Large intestine (tissue), 3 donors: Measurements from ENCODE around the gene SLC26A6. TPM values are rescaled to one million over a fixed set of nuclear protein-coding genes. Genes with fewer than 3 reads are reported as not detected.

Experiments
- DNase-seq, 2 donors: peaks; one replicate each; pipeline versions ENCODE4 v3.0.0 to v3.0.0-alpha.2; 2013
- H3K27ac ChIP-seq: one replicate; pipeline ENCODE4 v1.5.1; 2013; ENCODE audit warnings: low read length
- H3K27me3 ChIP-seq: 2 replicates; pipeline ENCODE4 v1.6.1; 2013; ENCODE audit warnings: low read length; ENCODE audit not compliant: control insufficient read depth, insufficient read depth
- H3K36me3 ChIP-seq: 2 replicates; pipeline ENCODE4 v1.6.1; 2013; ENCODE audit warnings: low read length; ENCODE audit not compliant: control insufficient read depth, insufficient read depth
- H3K4me1 ChIP-seq: one replicate; pipeline ENCODE4 v1.6.1; 2013; ENCODE audit warnings: low read length; ENCODE audit not compliant: control insufficient read depth, insufficient read depth
- H3K4me3 ChIP-seq: one replicate; pipeline ENCODE4 v1.5.1; 2013; ENCODE audit warnings: low read length
- H3K9me3 ChIP-seq: one replicate; pipeline ENCODE4 v1.6.1; 2013; ENCODE audit warnings: mild to moderate bottlenecking, low read depth, low read length, moderate library complexity; ENCODE audit not compliant: control insufficient read depth
- WGBS: methylation state at CpG from one replicate; pipeline ENCODE4 v1.1.5; 2013; ENCODE audit warnings: low lambda C conversion rate; ENCODE audit not compliant: insufficient coverage; 5-methylcytosine and 5-hydroxymethylcytosine counted together
- polyA plus RNA-seq: library from polyadenylated mRNA; unstranded; fragments of 120-200 nt; gene quantifications from one replicate; pipeline ENCODE4 v1.2.1, GENCODE V29; 2013

The SLC26A6 gene
- polyA plus RNA-seq, 1 donor: 41.2 TPM

DNA sequence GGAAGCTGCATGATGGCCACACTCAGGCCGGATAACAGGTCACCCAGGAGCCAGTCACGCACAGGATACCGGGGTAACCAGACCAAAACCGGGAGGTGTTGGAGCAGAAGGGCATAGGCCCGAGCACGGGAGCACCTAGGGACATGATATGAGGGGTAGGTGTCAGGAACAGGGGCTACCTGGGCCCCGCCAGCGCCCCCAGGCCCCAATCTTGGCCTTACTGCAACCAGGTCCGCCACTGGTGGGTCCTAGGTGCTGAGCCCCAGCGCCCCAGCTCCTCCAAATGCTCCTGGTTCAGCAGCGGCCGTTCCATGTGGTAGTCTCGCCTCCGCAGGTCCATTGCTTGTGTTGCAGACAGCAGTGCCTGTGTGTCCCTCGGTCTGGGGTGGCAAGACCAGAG, 2.0 kb downstream of the SLC26A6 start:
- H3K9me3 ChIP-seq: no peaks in the 10 kb centered on the region
- H3K27me3 ChIP-seq: no peaks in the 10 kb centered on the region
- WGBS: no CpG with 5 or more reads among the region's 15 CpGs
- peaks cover 48% of the 10 kb centered on the region for H3K36me3 ChIP-seq
- H3K27ac ChIP-seq: no peak overlapping the region
- DNase-seq: no peak
- H3K4me3 ChIP-seq: no peak overlapping the region
- H3K4me1 ChIP-seq: peaks cover 17% of the 10 kb centered on the region

DNA sequence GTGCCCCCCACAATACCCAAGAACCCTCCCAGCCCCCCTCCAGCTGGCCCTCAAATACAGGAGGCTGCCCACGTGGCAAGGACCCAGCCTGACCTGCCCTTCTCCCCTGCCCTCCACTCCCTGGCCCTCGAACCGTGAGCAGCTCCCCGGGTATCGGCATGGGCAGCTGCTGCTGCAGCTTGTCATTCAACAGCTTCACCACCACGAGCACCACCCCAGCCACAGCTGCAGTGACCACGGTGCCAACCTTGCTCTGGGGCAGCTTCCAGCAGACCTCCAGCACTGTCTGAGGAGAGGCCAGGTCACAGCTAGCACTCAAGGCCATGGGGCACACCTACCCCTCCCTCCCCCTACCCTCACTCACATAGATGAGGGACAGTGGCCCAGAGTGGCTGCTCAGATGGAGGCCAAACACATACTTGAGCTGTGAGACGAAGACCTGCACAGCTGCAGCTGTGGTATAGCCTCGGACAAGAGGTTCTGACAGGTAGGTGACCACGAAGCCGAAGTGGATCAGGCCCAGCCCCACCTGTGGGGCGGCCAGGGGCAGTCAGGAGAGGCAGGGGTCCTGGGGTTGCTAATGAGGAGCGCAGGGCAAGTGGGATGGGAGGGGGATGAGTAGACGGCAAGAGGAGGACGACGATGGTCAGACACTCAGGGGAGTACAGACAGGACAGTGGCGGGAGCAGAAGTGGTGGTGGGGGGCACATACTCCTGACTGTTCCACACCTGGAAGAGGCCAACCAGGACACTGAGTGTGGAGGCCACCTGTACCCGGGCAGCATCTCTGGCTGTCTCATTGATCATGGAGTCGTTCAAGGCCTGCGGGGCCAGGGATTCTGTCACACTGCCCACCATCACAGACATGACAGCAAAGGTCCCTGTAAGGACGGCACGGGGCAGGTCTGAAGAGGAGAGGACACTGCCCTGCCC, 3.5 kb downstream of the SLC26A6 start:
- no CpG with 5 or more reads among the region's 22 CpGs for WGBS
- Histone ChIP-seq H3K27ac (no peak overlapping the region), H3K9me3 (no peaks in the 10 kb centered on the region), H3K36me3 (peaks cover 62% of the 10 kb centered on the region), H3K27me3 (no peaks in the 10 kb centered on the region), H3K4me3 (no peak overlapping the region), H3K4me1 (peaks cover 17% of the 10 kb centered on the region)
- DNase-seq: no peak

- Histone ChIP-seq H3K9me3 (no peaks in the 10 kb centered on the region), H3K4me3 (no peak overlapping the region), H3K36me3 (peaks cover 71% of the 10 kb centered on the region), H3K27ac (no peak overlapping the region), H3K27me3 (no peaks in the 10 kb centered on the region), H3K4me1 (peaks cover 9% of the 10 kb centered on the region)
- no CpG with 5 or more reads among the region's 12 CpGs for WGBS
- DNase-seq: no peak
These were observed 4.4 kb downstream of the SLC26A6 start for GRCh38 chr3:48630833-48631232.

GRCh38 chr3:48630407-48630806, 4.9 kb downstream of the SLC26A6 start:
- Histone ChIP-seq H3K27me3 (no peaks in the 10 kb centered on the region), H3K4me1 (peaks cover 6% of the 10 kb centered on the region), H3K36me3 (peaks cover 76% of the 10 kb centered on the region), H3K9me3 (no peaks in the 10 kb centered on the region), H3K27ac (no peak overlapping the region), H3K4me3 (no peak overlapping the region)
- DNase-seq: no peak
- no CpG with 5 or more reads among the region's 8 CpGs for WGBS

- Histone ChIP-seq H3K4me1 (peaks cover 6% of the 10 kb centered on the region), H3K9me3 (no peaks in the 10 kb centered on the region), H3K27ac (no peak overlapping the region), H3K27me3 (no peaks in the 10 kb centered on the region), H3K36me3 (peaks cover 81% of the 10 kb centered on the region), H3K4me3 (no peak overlapping the region)
- WGBS: no CpG with 5 or more reads among the region's 12 CpGs
- no peak for DNase-seq
These were observed 5.4 kb downstream of the SLC26A6 start for GRCh38 chr3:48629894-48630293.

DNA sequence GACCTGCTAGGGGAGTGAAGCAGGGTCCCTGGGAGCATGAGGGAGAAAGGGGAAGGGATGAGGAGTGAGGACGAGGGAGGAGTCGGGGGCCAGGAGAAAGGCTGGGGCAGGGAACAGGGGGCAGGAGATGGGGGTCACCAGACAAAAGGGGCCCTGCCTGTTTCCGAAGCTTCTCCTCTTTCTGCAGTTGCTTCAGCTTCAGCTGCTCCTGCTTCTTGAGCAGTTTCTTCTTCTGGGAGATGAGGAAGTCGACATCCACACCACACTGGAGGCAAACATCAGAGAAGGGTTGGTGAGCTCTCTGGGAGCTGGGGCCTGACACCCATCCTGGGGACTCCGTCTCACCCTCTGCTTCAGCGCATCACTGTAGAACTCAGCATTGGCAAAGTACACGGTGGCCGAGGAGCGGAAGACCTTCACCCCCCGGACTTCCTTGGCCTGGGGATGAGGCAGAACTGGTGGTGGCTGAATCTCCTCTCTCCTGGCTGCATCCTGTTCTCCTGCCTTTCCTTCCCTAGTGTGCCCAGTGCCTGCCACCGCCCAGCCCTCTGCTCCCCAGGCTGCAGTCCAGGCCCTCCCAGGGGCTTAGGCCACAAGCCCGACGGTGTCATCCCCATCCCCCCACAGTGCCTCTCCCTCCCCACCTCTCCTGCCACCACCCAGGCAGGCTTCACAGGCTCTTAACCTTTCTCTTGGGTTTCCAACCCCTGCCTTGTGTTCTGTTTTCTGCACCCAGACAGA, 6.8 kb downstream of the SLC26A6 start:
- Histone ChIP-seq H3K4me3 (no peak overlapping the region), H3K27ac (no peak overlapping the region), H3K27me3 (no peaks in the 10 kb centered on the region), H3K36me3 (peaks cover 80% of the 10 kb centered on the region), H3K4me1 (peaks cover 5% of the 10 kb centered on the region), H3K9me3 (no peaks in the 10 kb centered on the region)
- no peak for DNase-seq
- 83% methylated on average over 2 of the region's 13 CpGs for WGBS

- H3K4me3 ChIP-seq: no peak overlapping the region
- H3K27ac ChIP-seq: no peak overlapping the region
- peaks cover 52% of the 10 kb centered on the region for H3K36me3 ChIP-seq
- no peak for DNase-seq
- H3K27me3 ChIP-seq: no peaks in the 10 kb centered on the region
- peaks cover 5% of the 10 kb centered on the region for H3K4me1 ChIP-seq
- no peaks in the 10 kb centered on the region for H3K9me3 ChIP-seq
- WGBS: no CpG with 5 or more reads among the region's 6 CpGs
These were observed 9.7 kb downstream of the SLC26A6 start for GRCh38 chr3:48625600-48625999.

- H3K27me3 ChIP-seq: no peaks in the 10 kb centered on the region
- no peak overlapping the region for H3K27ac ChIP-seq
- no CpG with 5 or more reads among the region's 10 CpGs for WGBS
- no peak for DNase-seq
- no peak overlapping the region for H3K4me3 ChIP-seq
- peaks cover 11% of the 10 kb centered on the region for H3K4me1 ChIP-seq
- no peaks in the 10 kb centered on the region for H3K9me3 ChIP-seq
- peaks cover 44% of the 10 kb centered on the region for H3K36me3 ChIP-seq
These were observed 10.5 kb downstream of the SLC26A6 start for GRCh38 chr3:48624767-48625166.

DNA sequence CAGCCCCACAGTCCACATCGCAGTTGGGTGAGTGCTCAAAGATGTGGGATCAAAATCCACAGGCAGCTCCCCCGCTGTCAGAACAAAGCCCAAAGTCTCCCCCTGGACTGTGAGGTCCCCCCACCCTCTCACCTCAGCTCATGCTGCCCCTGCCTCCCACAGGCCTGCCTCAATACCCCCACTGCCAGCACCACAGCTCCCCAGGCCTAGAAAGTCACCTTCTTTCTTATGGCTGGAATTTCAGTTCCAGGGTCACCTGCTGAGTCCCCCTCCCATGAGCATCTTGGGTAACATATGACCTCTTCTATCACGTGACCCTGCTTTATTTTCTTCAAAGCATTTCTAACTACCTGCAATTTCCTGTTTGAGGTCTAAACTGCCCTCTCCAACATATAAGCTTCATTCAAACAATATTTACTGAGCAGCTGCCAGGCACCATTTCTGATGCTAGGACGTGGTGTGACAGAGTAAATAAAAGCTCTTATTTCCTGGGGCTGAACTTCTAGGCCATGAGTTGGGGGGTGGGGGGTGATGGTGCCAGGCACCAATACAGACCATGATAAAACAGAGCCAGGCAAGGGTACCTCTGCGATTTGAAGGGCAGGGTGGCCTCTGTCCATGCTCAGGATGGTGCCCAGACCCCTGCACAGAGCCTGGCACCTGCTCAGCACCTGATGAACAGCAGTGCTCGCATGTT, 11.3 kb downstream of the SLC26A6 start:
- Histone ChIP-seq H3K27me3 (no peaks in the 10 kb centered on the region), H3K4me1 (peaks cover 18% of the 10 kb centered on the region), H3K9me3 (no peaks in the 10 kb centered on the region), H3K36me3 (peaks cover 36% of the 10 kb centered on the region), H3K4me3 (no peak overlapping the region), H3K27ac (peak overlapping the region; percentile 47)
- peak; percentile 24 to 64 for DNase-seq
- WGBS: 20% methylated on average over 1 of the region's 6 CpGs

- no peaks in the 10 kb centered on the region for H3K27me3 ChIP-seq
- peaks cover 24% of the 10 kb centered on the region for H3K4me1 ChIP-seq
- no CpG with 5 or more reads among the region's 19 CpGs for WGBS
- no peak within 1 kb of the TSS for H3K27ac ChIP-seq
- no peak within 1 kb of the TSS for H3K4me3 ChIP-seq
- peaks cover 17% of the 10 kb centered on the region for H3K36me3 ChIP-seq
- peaks cover 17% of the 10 kb centered on the region for H3K9me3 ChIP-seq
- no peak for DNase-seq
These were observed 13.8 kb downstream of the SLC26A6 start, which contains the start of gene TMEM89 for GRCh38 chr3:48621461-48621869. Gene TMEM89, minus strand, starts transcription at chr3:48621769. Its CDS starts 13 bp downstream, at chr3:48621756.
